CD8-positive, alpha-beta memory T cell (primary cell): ENCODE measurements around the gene OR2C1. TPM values are rescaled to one million over a fixed set of nuclear protein-coding genes. Genes with fewer than 3 reads are reported as not detected.

Experiments
- CTCF ChIA-PET: fragments of 350-600 bp; sonication (Branson Sonifier 250); formaldehyde crosslinking; loops from one replicate; lab custom pipeline; 2021; ENCODE audit warnings: antibody characterized with exemption; lab: Charles Lee
- POLR2A ChIA-PET: fragments of 350-600 bp; sonication (Branson Sonifier 250); formaldehyde crosslinking; loops from one replicate; lab custom pipeline; 2021; ENCODE audit warnings: antibody characterized with exemption; lab: Charles Lee
- DNase-seq, 5 donors: peaks; one replicate each; pipeline versions ENCODE4 v3.0.0 to v3.0.0-alpha.2; 2020 to 2022; ENCODE audit warnings: mixed read lengths in 1 of 5
- H3K27ac ChIP-seq: one replicate; pipeline ENCODE4 v1.7.0; 2013; ENCODE audit warnings: low read depth, mild to moderate bottlenecking, low read length, moderate library complexity
- H3K27me3 ChIP-seq: 2 replicates; pipeline ENCODE4 v1.7.0; 2013; ENCODE audit warnings: low read length, mild to moderate bottlenecking; ENCODE audit not compliant: insufficient read depth, poor library complexity, severe bottlenecking
- H3K36me3 ChIP-seq: 2 replicates; pipeline ENCODE4 v1.7.0; 2013; ENCODE audit warnings: mild to moderate bottlenecking, low read length, moderate library complexity; ENCODE audit not compliant: insufficient read depth
- H3K4me1 ChIP-seq: 2 replicates; pipeline ENCODE4 v1.7.0; 2013; ENCODE audit warnings: mild to moderate bottlenecking, low read length, moderate library complexity; ENCODE audit not compliant: insufficient read depth
- H3K4me3 ChIP-seq: 2 replicates; pipeline ENCODE4 v1.7.0; 2013; ENCODE audit warnings: mild to moderate bottlenecking, low read length
- H3K9me3 ChIP-seq: 2 replicates; pipeline ENCODE4 v1.7.0; 2013; ENCODE audit warnings: mild to moderate bottlenecking, low read length
- H3K27ac Mint-ChIP-seq, 8 donors: one replicate each; pipeline ENCODE4 v1.8.0; 2020 to 2021; ENCODE audit warnings: mixed read lengths in 8 of 8, mild to moderate bottlenecking in 6 of 8, inconsistent platforms in 3 of 8, moderate library complexity in 3 of 8
- H3K27me3 Mint-ChIP-seq, 2 donors: one replicate each; pipeline ENCODE4 v1.8.0; 2020 to 2021; ENCODE audit warnings: mixed read lengths in 2 of 2, mild to moderate bottlenecking in 1 of 2, moderate library complexity in 1 of 2
- H3K36me3 Mint-ChIP-seq, 3 donors: one replicate each; pipeline ENCODE4 v1.8.0; 2020 to 2021; ENCODE audit warnings: mixed read lengths in 3 of 3, inconsistent platforms in 1 of 3, mild to moderate bottlenecking in 1 of 3
- H3K4me1 Mint-ChIP-seq, 3 donors: one replicate each; pipeline ENCODE4 v1.8.0; 2020 to 2021; ENCODE audit warnings: mixed read lengths in 3 of 3, inconsistent platforms in 1 of 3, mild to moderate bottlenecking in 1 of 3
- H3K4me3 Mint-ChIP-seq, 7 donors: one replicate each; pipeline ENCODE4 v1.8.0; 2020 to 2021; ENCODE audit warnings: mixed read lengths in 7 of 7, mild to moderate bottlenecking in 6 of 7, moderate library complexity in 4 of 7, inconsistent platforms in 2 of 7
- H3K9me3 Mint-ChIP-seq, 5 donors: one replicate each; pipeline ENCODE4 v1.8.0; 2020 to 2022; ENCODE audit warnings: mixed read lengths in 5 of 5, mild to moderate bottlenecking in 3 of 5, moderate library complexity in 2 of 5, inconsistent platforms in 1 of 5
- polyA plus RNA-seq: library from polyadenylated mRNA; unstranded; fragments of 300-500 nt; fragmentation: Illumina TruSeq; gene quantifications from one replicate; pipeline ENCODE4 v1.2.3, GENCODE V29; 2021
- total RNA-seq, 2 experiments: library from RNA; stranded (reverse); gene quantifications; one replicate each; pipeline ENCODE4 v1.2.3, GENCODE V29; 2021

Gene OR2C1
- total RNA-seq (not detected), polyA plus RNA-seq (0.15 TPM)

DNA sequence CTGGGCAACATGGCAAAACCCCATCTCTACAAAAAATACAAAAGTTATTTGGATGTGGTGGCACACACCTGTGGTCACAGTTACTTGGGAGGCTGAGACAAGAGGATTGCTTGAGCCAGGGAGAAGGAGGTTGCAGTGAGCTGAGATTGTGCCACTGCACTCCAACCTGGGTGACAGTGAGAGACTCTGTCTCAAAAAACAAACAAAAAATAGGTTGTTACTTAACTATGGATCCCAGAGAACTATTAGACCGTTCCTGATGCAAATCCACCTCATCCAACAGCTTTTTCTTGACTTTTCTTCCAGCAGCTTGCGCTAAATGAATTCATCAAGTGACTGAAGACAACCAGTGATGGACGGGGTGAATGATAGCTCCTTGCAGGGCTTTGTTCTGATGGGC is at the start of gene OR2C1:
Gene OR2C1 (plus strand): TSS at position 301 of the 400 bp plus-strand sequence. CDS start 52 bp downstream, at position 353.
- peak within 1 kb of the TSS in 1 of 8 donors; percentile 65 for H3K27ac Mint-ChIP-seq

GRCh38 chr16:3306078-3306477 is 49.6 kb upstream of the OR2C1 start:
- peaks cover 16 to 38% (median 24%) of the 10 kb centered on the region in 3 donors for H3K4me1 Mint-ChIP-seq
- Histone ChIP-seq H3K27ac (no peak overlapping the region), H3K4me1 (peaks cover 18% of the 10 kb centered on the region), H3K27me3 (no peaks in the 10 kb centered on the region), H3K4me3 (peak overlapping the region; percentile 72), H3K9me3 (peaks cover 19% of the 10 kb centered on the region), H3K36me3 (peaks cover 14% of the 10 kb centered on the region)
- DNase-seq, result no peak
- H3K27ac Mint-ChIP-seq, result peak overlapping the region in 7 of 8 donors; percentile 63 to 89 (median 79)
- peaks cover 12 to 53% (median 47%) of the 10 kb centered on the region in 5 donors for H3K9me3 Mint-ChIP-seq
- H3K27me3 Mint-ChIP-seq, result no peaks in the 10 kb centered on the region
- ChIA-PET POLR2A (interaction anchor here (0.6 to 3.0 kb wide), 10 partner anchors 10 to 195 kb away, joined by 3 to 21 read pairs (median 4); partner anchors contain the start of genes CLUAP1, ZNF174, ZNF263 and ZSCAN32), CTCF (interaction anchor here (0.9 to 1.8 kb wide), 4 partner anchors 11 to 95 kb away, joined by 3 to 6 read pairs (median 3); partner anchors contain the start of genes ZNF174, ZNF263 and ZSCAN32)
- H3K36me3 Mint-ChIP-seq, result peaks cover 18 to 57% (median 46%) of the 10 kb centered on the region in 3 donors
- H3K4me3 Mint-ChIP-seq, result peak overlapping the region; percentile 76 to 93 (median 85)

More for the DNA sequence above, at the start of gene OR2C1:
- H3K4me1 ChIP-seq, result no peaks in the 10 kb centered on the region
- no peaks in the 10 kb centered on the region for H3K27me3 ChIP-seq
- ChIA-PET CTCF (no interaction called here), POLR2A (no interaction called here)
- H3K27me3 Mint-ChIP-seq, result peaks cover 19 to 28% of the 10 kb centered on the region in 2 donors
- H3K27ac ChIP-seq, result no peak within 1 kb of the TSS
- H3K36me3 ChIP-seq, result no peaks in the 10 kb centered on the region
- no peak within 1 kb of the TSS for H3K4me3 Mint-ChIP-seq
- DNase-seq, result no peak
- peaks cover 4 to 7% (median 4%) of the 10 kb centered on the region in 3 donors for H3K4me1 Mint-ChIP-seq
- peaks cover 1 to 13% (median 3%) of the 10 kb centered on the region in 3 donors for H3K36me3 Mint-ChIP-seq
- peaks cover 0 to 17% (median 15%) of the 10 kb centered on the region in 5 donors for H3K9me3 Mint-ChIP-seq
- H3K4me3 ChIP-seq, result no peak within 1 kb of the TSS
- no peaks in the 10 kb centered on the region for H3K9me3 ChIP-seq

- no peak for DNase-seq
- peaks cover 45 to 82% (median 81%) of the 10 kb centered on the region in 3 donors for H3K36me3 Mint-ChIP-seq
- ChIA-PET CTCF (no interaction called here), POLR2A (no interaction called here)
- no peaks in the 10 kb centered on the region for H3K27me3 Mint-ChIP-seq
- H3K4me1 ChIP-seq, result peaks cover 5% of the 10 kb centered on the region
- H3K9me3 Mint-ChIP-seq, result peaks cover 28 to 84% (median 74%) of the 10 kb centered on the region in 5 donors
- no peaks in the 10 kb centered on the region for H3K27me3 ChIP-seq
- no peak overlapping the region for H3K27ac Mint-ChIP-seq
- no peak overlapping the region for H3K4me3 ChIP-seq
- H3K4me1 Mint-ChIP-seq, result peaks cover 4 to 16% (median 13%) of the 10 kb centered on the region in 3 donors
- peaks cover 52% of the 10 kb centered on the region for H3K9me3 ChIP-seq
- H3K4me3 Mint-ChIP-seq, result no peak overlapping the region
- peaks cover 35% of the 10 kb centered on the region for H3K36me3 ChIP-seq
- no peak overlapping the region for H3K27ac ChIP-seq
These were observed 44.2 kb upstream of the OR2C1 start for GRCh38 chr16:3311496-3311895.

- H3K27me3 ChIP-seq, result no peaks in the 10 kb centered on the region
- H3K4me3 ChIP-seq, result peak overlapping the region; percentile 30
- DNase-seq, result no peak
- peaks cover 39% of the 10 kb centered on the region for H3K36me3 ChIP-seq
- Mint-ChIP-seq H3K9me3 (peaks cover 43 to 96% (median 87%) of the 10 kb centered on the region in 5 donors), H3K4me1 (no peaks in the 10 kb centered on the region), H3K27me3 (no peaks in the 10 kb centered on the region), H3K4me3 (no peak overlapping the region), H3K36me3 (peaks cover 46 to 76% (median 72%) of the 10 kb centered on the region in 3 donors), H3K27ac (no peak overlapping the region)
- H3K27ac ChIP-seq, result no peak overlapping the region
- ChIA-PET CTCF (interaction anchor here (1.4 kb wide), 1 partner anchor 12 kb away, joined by 3 read pairs; the partner anchor contains the start of gene ZNF75A), POLR2A (interaction anchor here (2.0 kb wide), 1 partner anchor 12 kb away, joined by 5 read pairs; the partner anchor contains the start of genes TIGD7 and ZNF75A)
- H3K9me3 ChIP-seq, result peaks cover 82% of the 10 kb centered on the region
- H3K4me1 ChIP-seq, result no peaks in the 10 kb centered on the region
These were observed 38.2 kb upstream of the OR2C1 start for GRCh38 chr16:3317315-3317999.

DNA sequence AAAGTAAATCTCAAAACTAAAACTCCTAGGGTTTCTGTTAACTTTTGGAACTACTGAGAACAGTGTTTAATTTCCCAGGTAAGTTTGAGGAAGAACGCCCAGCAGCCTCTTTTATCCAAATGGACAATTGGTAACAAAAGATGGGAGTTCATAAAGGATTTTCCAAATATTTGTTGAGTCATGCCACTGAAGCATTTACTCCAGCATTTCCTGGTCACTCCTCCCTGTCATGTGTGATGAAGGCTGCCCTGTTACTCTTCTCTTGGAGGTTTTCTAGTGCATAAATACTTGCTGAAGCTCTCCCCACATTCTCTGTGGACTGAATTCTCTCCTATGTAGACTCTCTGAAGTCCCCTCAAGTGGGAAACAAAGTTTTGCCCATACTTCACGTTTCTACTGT is 33.9 kb upstream of the OR2C1 start:
- Histone ChIP-seq H3K4me3 (no peak overlapping the region), H3K27me3 (no peaks in the 10 kb centered on the region), H3K36me3 (peaks cover 15% of the 10 kb centered on the region), H3K4me1 (no peaks in the 10 kb centered on the region), H3K27ac (no peak overlapping the region), H3K9me3 (peaks cover 51% of the 10 kb centered on the region)
- peaks cover 0 to 2% of the 10 kb centered on the region in 2 donors for H3K27me3 Mint-ChIP-seq
- peak overlapping the region in 1 of 8 donors; percentile 36 for H3K27ac Mint-ChIP-seq
- ChIA-PET POLR2A (no interaction called here), CTCF (interaction anchor here (0.6 kb wide), 1 partner anchor 34 kb away, joined by 3 read pairs; no protein-coding TSS in a partner anchor)
- no peaks in the 10 kb centered on the region for H3K4me1 Mint-ChIP-seq
- peaks cover 31 to 83% (median 70%) of the 10 kb centered on the region in 5 donors for H3K9me3 Mint-ChIP-seq
- no peak for DNase-seq
- H3K36me3 Mint-ChIP-seq, result peaks cover 16 to 51% (median 31%) of the 10 kb centered on the region in 3 donors
- no peak overlapping the region for H3K4me3 Mint-ChIP-seq

GRCh38 chr16:3327514-3327913 is 28.2 kb upstream of the OR2C1 start:
- Mint-ChIP-seq H3K27ac (no peak overlapping the region), H3K4me3 (no peak overlapping the region), H3K9me3 (peaks cover 11 to 48% (median 22%) of the 10 kb centered on the region in 5 donors), H3K27me3 (peaks cover 0 to 2% of the 10 kb centered on the region in 2 donors), H3K36me3 (peaks cover 0 to 34% (median 1%) of the 10 kb centered on the region in 3 donors), H3K4me1 (no peaks in the 10 kb centered on the region)
- CTCF ChIA-PET, result no interaction called here
- Histone ChIP-seq H3K27ac (no peak overlapping the region), H3K36me3 (no peaks in the 10 kb centered on the region), H3K9me3 (peaks cover 7% of the 10 kb centered on the region), H3K4me1 (no peaks in the 10 kb centered on the region), H3K4me3 (no peak overlapping the region), H3K27me3 (no peaks in the 10 kb centered on the region)
- no peak for DNase-seq
- POLR2A ChIA-PET, result no interaction called here

DNA sequence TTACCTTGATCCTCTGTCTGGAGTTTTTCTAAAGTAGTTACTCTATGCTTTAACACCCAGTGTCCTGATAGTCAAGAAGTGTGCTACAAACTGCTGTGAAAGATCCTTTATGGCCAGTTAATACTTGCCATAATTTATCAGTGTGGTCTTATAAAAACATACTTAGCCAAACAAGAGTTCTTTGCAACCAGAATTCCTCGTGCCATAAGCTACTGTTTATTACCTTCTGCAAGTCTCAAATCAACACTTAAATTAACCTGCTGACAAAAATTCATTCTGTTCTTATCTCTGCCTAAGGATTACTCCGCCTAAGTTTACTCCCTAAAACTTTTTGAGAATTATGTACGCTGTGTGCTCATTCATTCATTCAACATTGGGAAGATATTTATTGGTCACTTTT is 27.6 kb upstream of the OR2C1 start:
- ChIA-PET CTCF (interaction anchor here (1.4 kb wide), 1 partner anchor 13 kb away, joined by 3 read pairs; no protein-coding TSS in a partner anchor), POLR2A (no interaction called here)
- Histone ChIP-seq H3K27ac (no peak overlapping the region), H3K4me3 (no peak overlapping the region), H3K27me3 (no peaks in the 10 kb centered on the region), H3K4me1 (no peaks in the 10 kb centered on the region), H3K36me3 (no peaks in the 10 kb centered on the region), H3K9me3 (peaks cover 2% of the 10 kb centered on the region)
- Mint-ChIP-seq H3K4me3 (no peak overlapping the region), H3K27ac (no peak overlapping the region), H3K36me3 (peaks cover 0 to 28% (median 1%) of the 10 kb centered on the region in 3 donors), H3K9me3 (peaks cover 5 to 42% (median 20%) of the 10 kb centered on the region in 5 donors), H3K27me3 (no peaks in the 10 kb centered on the region), H3K4me1 (no peaks in the 10 kb centered on the region)
- no peak for DNase-seq

DNA sequence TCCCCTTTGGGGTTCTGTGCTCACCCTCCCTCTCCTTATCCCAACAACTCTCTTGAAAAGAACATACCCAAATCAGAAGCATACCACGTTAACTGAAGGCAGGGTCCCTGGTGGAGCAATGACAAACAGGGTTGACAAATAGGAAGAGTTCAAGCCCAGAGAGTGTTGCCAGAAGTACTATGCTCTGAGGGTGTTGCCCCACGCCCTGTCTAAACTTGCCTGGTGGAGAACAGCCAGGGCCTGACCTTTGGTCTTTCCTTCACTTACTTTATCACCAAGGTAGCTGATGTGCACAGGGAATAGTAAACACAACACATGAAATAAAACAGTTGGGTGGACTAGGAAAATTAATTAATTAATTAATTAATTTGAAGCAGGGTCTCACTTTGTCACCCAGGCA is 27.0 kb upstream of the OR2C1 start:
- peaks cover 0 to 31% (median 3%) of the 10 kb centered on the region in 3 donors for H3K36me3 Mint-ChIP-seq
- no peaks in the 10 kb centered on the region for H3K27me3 ChIP-seq
- ChIA-PET POLR2A (no interaction called here), CTCF (interaction anchor here (1.4 kb wide), 1 partner anchor 13 kb away, joined by 3 read pairs; no protein-coding TSS in a partner anchor)
- H3K4me1 Mint-ChIP-seq, result no peaks in the 10 kb centered on the region
- no peak overlapping the region for H3K27ac ChIP-seq
- H3K4me1 ChIP-seq, result no peaks in the 10 kb centered on the region
- no peaks in the 10 kb centered on the region for H3K9me3 ChIP-seq
- no peak overlapping the region for H3K4me3 Mint-ChIP-seq
- H3K9me3 Mint-ChIP-seq, result peaks cover 3 to 39% (median 16%) of the 10 kb centered on the region in 5 donors
- no peaks in the 10 kb centered on the region for H3K36me3 ChIP-seq
- DNase-seq, result no peak
- H3K27me3 Mint-ChIP-seq, result no peaks in the 10 kb centered on the region
- no peak overlapping the region for H3K27ac Mint-ChIP-seq
- no peak overlapping the region for H3K4me3 ChIP-seq
